GM23338 (cell line): ENCODE data around the gene RAB29. TPM values are rescaled to one million over a fixed set of nuclear protein-coding genes. Genes with fewer than 3 reads are reported as not detected.
A peak's percentile ranks its signal among the peaks of the same experiment; 100 is the strongest.

Experiments
- ATAC-seq: fragments of 200-7000 bp; cut with Tn5 transposase; 3 replicates; pipeline ENCODE4 v1.9.1; 2020
- DNase-seq: peaks from one replicate; pipeline ENCODE4 v3.0.0-alpha.2; 2015; ENCODE audit warnings: low spot score
- H2AFZ ChIP-seq: fragments of 200-600 bp; sonication (generic); 2 replicates; pipeline ENCODE4 v1.8.0; 2016; ENCODE audit warnings: antibody characterized with exemption, mild to moderate bottlenecking, moderate library complexity
- H3F3A ChIP-seq: fragments of 200-600 bp; sonication (generic); replicated peaks from 2 replicates; pipeline ENCODE4 v1.8.0; 2017; ENCODE audit warnings: antibody characterized with exemption, mixed run types, low read depth
- H3K27ac ChIP-seq: fragments of 200-600 bp; sonication (generic); 2 replicates; pipeline ENCODE4 v1.6.1; 2016; ENCODE audit warnings: low read depth
- H3K27me3 ChIP-seq: fragments of 200-600 bp; sonication (generic); 2 replicates; pipeline ENCODE4 v1.8.0; 2016; ENCODE audit warnings: mild to moderate bottlenecking, mixed run types, moderate library complexity; ENCODE audit not compliant: insufficient read depth
- H3K36me3 ChIP-seq: fragments of 200-600 bp; sonication (generic); 2 replicates; pipeline ENCODE4 v1.8.0; 2016; ENCODE audit warnings: mild to moderate bottlenecking; ENCODE audit not compliant: insufficient read depth
- H3K4me1 ChIP-seq: fragments of 200-600 bp; sonication (generic); 2 replicates; pipeline ENCODE4 v1.8.0; 2016; ENCODE audit warnings: mild to moderate bottlenecking, moderate library complexity; ENCODE audit not compliant: insufficient read depth
- H3K4me2 ChIP-seq: fragments of 200-600 bp; sonication (generic); 2 replicates; pipeline ENCODE4 v1.7.1; 2017; ENCODE audit warnings: mixed run types
- H3K4me3 ChIP-seq: fragments of 200-600 bp; sonication (generic); 2 replicates; pipeline ENCODE4 v1.6.1; 2016; ENCODE audit warnings: mixed run types
- H3K79me2 ChIP-seq: fragments of 200-600 bp; sonication (generic); replicated peaks from 2 replicates; pipeline ENCODE4 v1.8.0; 2017; ENCODE audit warnings: mild to moderate bottlenecking; ENCODE audit not compliant: insufficient read depth
- H3K9me2 ChIP-seq: fragments of 200-600 bp; sonication (generic); 2 replicates; pipeline ENCODE4 v1.8.0; 2017; ENCODE audit not compliant: insufficient read depth
- H4K20me1 ChIP-seq: fragments of 200-600 bp; sonication (generic); replicated peaks from 2 replicates; pipeline ENCODE4 v1.8.0; 2017; ENCODE audit warnings: mild to moderate bottlenecking; ENCODE audit not compliant: insufficient read depth
- H3K27ac Mint-ChIP-seq: 2 replicates; pipeline ENCODE4 v1.8.0; 2020; ENCODE audit warnings: inconsistent platforms, mild to moderate bottlenecking, moderate library complexity, mixed read lengths
- H3K27me3 Mint-ChIP-seq: 3 replicates; pipeline ENCODE4 v1.8.0; 2022; ENCODE audit warnings: low read depth, mild to moderate bottlenecking, moderate library complexity, mixed read lengths, inconsistent platforms; ENCODE audit not compliant: insufficient read depth, poor library complexity
- H3K36me3 Mint-ChIP-seq: 3 replicates; pipeline ENCODE4 v1.8.0; 2021; ENCODE audit warnings: low read depth, mild to moderate bottlenecking, inconsistent platforms, moderate library complexity, mixed read lengths
- H3K4me1 Mint-ChIP-seq: 3 replicates; pipeline ENCODE4 v1.8.0; 2020; ENCODE audit warnings: mild to moderate bottlenecking, inconsistent platforms, mixed read lengths
- H3K4me3 Mint-ChIP-seq: 3 replicates; pipeline ENCODE4 v1.8.0; 2021; ENCODE audit warnings: moderate library complexity, mild to moderate bottlenecking, inconsistent platforms, mixed read lengths
- H3K9me3 Mint-ChIP-seq: 3 replicates; pipeline ENCODE4 v1.8.0; 2020; ENCODE audit warnings: moderate library complexity, mild to moderate bottlenecking, inconsistent platforms, mixed read lengths
- CREB1 ChIP-seq: fragments of 250-450 bp; sonication (Bioruptor Pico); IDR thresholded peaks from 2 replicates; pipeline ENCODE4 v1.5.0; 2020; ENCODE audit warnings: low read depth, mild to moderate bottlenecking, moderate library complexity
- CTCF ChIP-seq, 2 experiments: fragments of 200-600 bp in 1 of 2; sonication (generic) in 1 of 2; conservative IDR thresholded peaks; 2 replicates each; pipeline versions ENCODE4 v1.5.1 to v1.6.1; 2016 to 2017; ENCODE audit warnings: antibody characterized with exemption in 2 of 2, low read depth in 2 of 2, mild to moderate bottlenecking in 2 of 2, moderate library complexity in 1 of 2
- ETS1 ChIP-seq: IDR thresholded peaks from 2 replicates; pipeline ENCODE4 v1.6.1; 2016; ENCODE audit warnings: antibody characterized with exemption
- EZH2 ChIP-seq: fragments of 200-600 bp; sonication (generic); IDR thresholded peaks from one replicate; pipeline ENCODE4 v1.8.0; 2017; ENCODE audit warnings: antibody characterized with exemption, mild to moderate bottlenecking, low read depth; ENCODE audit not compliant: unreplicated experiment
- EZH2phosphoT487 ChIP-seq: fragments of 200-600 bp; sonication (generic); IDR thresholded peaks from one replicate; pipeline ENCODE4 v1.8.1; 2018; ENCODE audit warnings: antibody characterized with exemption; ENCODE audit not compliant: unreplicated experiment
- JUNB ChIP-seq: IDR thresholded peaks from one replicate; pipeline ENCODE4 v1.6.1; 2016; ENCODE audit warnings: antibody characterized with exemption; ENCODE audit not compliant: unreplicated experiment
- NANOG ChIP-seq: IDR thresholded peaks from 2 replicates; pipeline ENCODE4 v1.6.1; 2016; ENCODE audit warnings: antibody characterized with exemption, borderline replicate concordance
- POLR2AphosphoS5 ChIP-seq: IDR thresholded peaks from 2 replicates; pipeline ENCODE4 v1.6.1; 2016; ENCODE audit warnings: antibody characterized with exemption, low read depth
- REST ChIP-seq: IDR thresholded peaks from one replicate; pipeline ENCODE4 v1.6.1; 2018; ENCODE audit warnings: antibody characterized with exemption; ENCODE audit not compliant: unreplicated experiment
- STAT1 ChIP-seq: IDR thresholded peaks from one replicate; pipeline ENCODE4 v1.6.1; 2016; ENCODE audit warnings: antibody characterized with exemption; ENCODE audit not compliant: unreplicated experiment
- ZNF114 ChIP-seq: fragments of 250-450 bp; sonication (Bioruptor Pico); IDR thresholded peaks from 2 replicates; pipeline ENCODE4 v1.5.0; 2020; ENCODE audit warnings: mild to moderate bottlenecking, moderate library complexity
- ZNF331 ChIP-seq: fragments of 250-450 bp; sonication (Bioruptor Pico); IDR thresholded peaks from 2 replicates; pipeline ENCODE4 v1.5.0; 2020; ENCODE audit warnings: low read depth, mild to moderate bottlenecking, moderate library complexity
- ZNF462 ChIP-seq: fragments of 250-450 bp; sonication (Bioruptor Pico); IDR thresholded peaks from 2 replicates; pipeline ENCODE4 v1.5.0; 2020; ENCODE audit warnings: mild to moderate bottlenecking, moderate library complexity
- polyA plus RNA-seq: library from polyadenylated mRNA; unstranded; fragments of >200 nt; fragmentation: Nextera tagmentation; extraction: Ambion mirVana; gene quantifications from 2 replicates; pipeline ENCODE4 v1.2.1, GENCODE V29; 2016
- total RNA-seq: library from RNA; depleted of rRNA; stranded (reverse); fragments of >200 nt; shearing (Covaris generic); gene quantifications from 2 replicates; pipeline ENCODE4 v1.2.3, GENCODE V29; 2014

Gene RAB29
- total and polyA plus RNA-seq, 2 experiments from 2014 or later: 7.1 to 9.1 TPM

- Histone ChIP-seq H3K27me3 (peaks cover 41% of the 10 kb centered on the region), H3K4me1 (peaks cover 9% of the 10 kb centered on the region), H3K79me2 (no peaks in the 10 kb centered on the region), H4K20me1 (peaks cover 4% of the 10 kb centered on the region; the same call in 1 of the 2 replicates), H3K36me3 (no peaks in the 10 kb centered on the region; the same call in none of the 2 replicates), H3K4me3 (peak overlapping the region; percentile 68; the same call in 1 of the 2 replicates), H2AFZ (no peak overlapping the region), H3F3A (peaks cover 3% of the 10 kb centered on the region; the same call in 1 of the 2 replicates), H3K9me2 (no peaks in the 10 kb centered on the region), H3K4me2 (no peak overlapping the region), H3K27ac (no peak overlapping the region)
- peaks cover 8% of the 10 kb centered on the region for H3K4me1 Mint-ChIP-seq
- H3K9me3 Mint-ChIP-seq: peaks cover 13% of the 10 kb centered on the region; the same call in 2 of the 3 replicates
- peaks cover 26% of the 10 kb centered on the region for H3K27me3 Mint-ChIP-seq
- no peaks in the 10 kb centered on the region for H3K36me3 Mint-ChIP-seq
- no peak for ATAC-seq
- DNase-seq: no peak
- peak overlapping the region; percentile 75 for H3K4me3 Mint-ChIP-seq
- TF ChIP-seq EZH2 (no peak), ZNF331 (no peak), CTCF (conservative IDR thresholded peaks at IDR 0.05; ENCODE audit: low read depth in 2 of 2) (no peak), NANOG (no peak), JUNB (no peak), REST (no peak), ZNF114 (no peak), ZNF462 (no peak), CREB1 (no peak), STAT1 (no peak), EZH2phosphoT487 (no peak), ETS1 (no peak), POLR2AphosphoS5 (no peak)
- H3K27ac Mint-ChIP-seq: no peak overlapping the region
Measured at GRCh38 chr1:205775717-205776056, 405 bp upstream of the RAB29 start.
